ENCODE measurements around the gene MRPL22.

MRPL22 gene

DNA sequence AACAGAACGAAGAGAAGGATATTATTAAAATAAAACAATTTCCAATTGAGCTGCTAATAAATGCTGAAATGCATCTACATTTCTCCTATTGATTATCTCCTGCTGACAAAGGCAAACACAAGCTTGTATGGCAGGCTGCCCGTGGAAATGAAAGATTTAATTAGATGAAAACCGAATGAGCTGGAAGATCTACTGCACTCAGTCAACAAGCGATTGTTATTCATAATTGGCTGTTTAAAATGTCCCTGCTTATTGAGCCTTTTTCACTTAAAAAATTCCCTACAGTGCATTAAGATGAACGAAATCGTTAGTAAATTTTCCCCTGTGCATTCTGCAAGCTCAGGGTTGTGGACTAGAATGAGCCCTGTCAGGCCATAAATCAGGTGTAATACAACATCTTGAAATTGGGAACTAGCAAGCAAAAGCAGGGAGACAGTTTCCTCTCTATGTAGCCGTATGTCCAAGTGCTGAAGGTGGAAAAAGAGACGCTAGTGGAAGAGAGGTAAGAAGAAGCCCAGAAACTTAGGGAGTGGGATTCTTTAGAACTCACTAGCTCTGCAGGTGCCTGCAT, 44.2 kb downstream of the MRPL22 start:
- TF ChIP-seq, protein P1, sequence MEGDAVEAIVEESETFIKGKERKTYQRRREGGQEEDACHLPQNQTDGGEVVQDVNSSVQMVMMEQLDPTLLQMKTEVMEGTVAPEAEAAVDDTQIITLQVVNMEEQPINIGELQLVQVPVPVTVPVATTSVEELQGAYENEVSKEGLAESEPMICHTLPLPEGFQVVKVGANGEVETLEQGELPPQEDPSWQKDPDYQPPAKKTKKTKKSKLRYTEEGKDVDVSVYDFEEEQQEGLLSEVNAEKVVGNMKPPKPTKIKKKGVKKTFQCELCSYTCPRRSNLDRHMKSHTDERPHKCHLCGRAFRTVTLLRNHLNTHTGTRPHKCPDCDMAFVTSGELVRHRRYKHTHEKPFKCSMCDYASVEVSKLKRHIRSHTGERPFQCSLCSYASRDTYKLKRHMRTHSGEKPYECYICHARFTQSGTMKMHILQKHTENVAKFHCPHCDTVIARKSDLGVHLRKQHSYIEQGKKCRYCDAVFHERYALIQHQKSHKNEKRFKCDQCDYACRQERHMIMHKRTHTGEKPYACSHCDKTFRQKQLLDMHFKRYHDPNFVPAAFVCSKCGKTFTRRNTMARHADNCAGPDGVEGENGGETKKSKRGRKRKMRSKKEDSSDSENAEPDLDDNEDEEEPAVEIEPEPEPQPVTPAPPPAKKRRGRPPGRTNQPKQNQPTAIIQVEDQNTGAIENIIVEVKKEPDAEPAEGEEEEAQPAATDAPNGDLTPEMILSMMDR (IDR thresholded peaks at IDR 0.05; ENCODE audit: borderline replicate concordance, control extremely low read depth, extremely low read depth, insufficient read depth, missing control alignments): no peak
- DNase-seq (ENCODE audit: low spot score): no peak
- in situ Hi-C loops (cut with MboI; ENCODE audit: low sequenced_read_pairs, unreplicated experiment): no loop called here

DNA sequence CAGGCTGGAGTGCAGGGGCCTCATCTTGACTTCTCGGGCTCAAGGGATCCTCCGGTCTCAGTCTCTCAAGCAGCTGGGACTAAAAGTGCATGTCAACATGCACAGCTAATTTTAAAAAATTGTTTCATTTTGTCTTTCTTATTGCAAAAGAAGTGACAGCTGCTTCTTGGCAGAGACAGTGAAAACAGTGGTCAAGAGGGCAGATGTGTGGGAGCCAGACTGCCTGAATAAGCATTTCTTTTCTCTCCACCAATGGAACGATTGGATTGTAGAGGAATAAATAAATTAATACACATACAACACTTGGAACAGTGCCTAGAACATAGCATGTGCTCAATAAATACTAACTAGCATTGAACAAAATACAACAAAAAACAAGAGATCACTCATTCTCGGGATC, 45.3 kb downstream of the MRPL22 start:
- in situ Hi-C loops (cut with MboI; ENCODE audit: low sequenced_read_pairs, unreplicated experiment): no loop called here
- no peak for DNase-seq (ENCODE audit: low spot score)
- TF ChIP-seq, protein P1 (IDR thresholded peaks at IDR 0.05; ENCODE audit: borderline replicate concordance, control extremely low read depth, extremely low read depth, insufficient read depth, missing control alignments): no peak

DNA sequence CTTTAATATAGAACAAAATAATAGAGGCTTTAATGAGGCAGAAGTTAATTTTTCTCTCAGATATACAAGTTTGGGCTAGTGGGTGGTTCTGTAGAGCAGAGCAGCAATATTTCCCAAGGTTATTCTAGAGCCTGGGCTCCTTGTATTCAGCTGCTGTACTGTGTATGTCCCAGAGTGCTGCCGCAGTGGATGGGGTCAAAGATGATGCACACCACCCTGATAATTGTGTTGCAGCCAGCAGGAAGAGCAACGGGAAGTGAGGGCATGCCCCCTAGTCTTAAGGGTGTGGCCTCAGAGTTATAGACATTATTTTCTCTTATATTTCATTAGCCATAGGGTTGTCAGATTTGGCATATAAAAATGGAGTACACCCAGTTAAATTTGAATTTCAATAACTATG, 48.8 kb downstream of the MRPL22 start:
- no peak for DNase-seq (ENCODE audit: low spot score)
- in situ Hi-C loops (cut with MboI; ENCODE audit: low sequenced_read_pairs, unreplicated experiment): no loop called here

DNA sequence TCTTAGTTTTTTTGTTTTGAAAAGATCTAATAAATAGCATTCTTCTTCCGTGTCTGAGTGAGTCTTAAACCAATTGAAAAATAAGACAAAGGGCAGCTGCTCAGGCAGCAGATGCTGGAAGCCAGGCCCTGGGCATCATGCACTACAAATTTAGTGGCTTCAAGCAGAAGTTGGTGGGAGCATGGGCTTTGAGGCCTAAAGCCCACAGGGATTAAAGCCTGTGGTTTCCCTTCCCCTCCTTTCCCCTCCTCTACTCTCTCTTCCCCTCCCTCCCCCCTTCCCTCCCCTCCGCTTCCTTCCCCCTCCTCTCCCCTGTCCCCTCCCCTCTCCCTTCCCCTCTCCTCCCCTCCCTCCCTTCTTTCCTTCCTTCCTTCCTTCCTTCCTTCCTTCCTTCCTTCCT, 52.6 kb downstream of the MRPL22 start:
- in situ Hi-C loops (cut with MboI; ENCODE audit: low sequenced_read_pairs, unreplicated experiment): no loop called here
- no peak for DNase-seq (ENCODE audit: low spot score)
- TF ChIP-seq, protein P1 (IDR thresholded peaks at IDR 0.05; ENCODE audit: borderline replicate concordance, control extremely low read depth, extremely low read depth, insufficient read depth, missing control alignments): no peak

More for the DNA sequence above, 48.8 kb downstream of the MRPL22 start:
- TF ChIP-seq, protein P1 (IDR thresholded peaks at IDR 0.05; ENCODE audit: borderline replicate concordance, control extremely low read depth, extremely low read depth, insufficient read depth, missing control alignments): no peak

DNA sequence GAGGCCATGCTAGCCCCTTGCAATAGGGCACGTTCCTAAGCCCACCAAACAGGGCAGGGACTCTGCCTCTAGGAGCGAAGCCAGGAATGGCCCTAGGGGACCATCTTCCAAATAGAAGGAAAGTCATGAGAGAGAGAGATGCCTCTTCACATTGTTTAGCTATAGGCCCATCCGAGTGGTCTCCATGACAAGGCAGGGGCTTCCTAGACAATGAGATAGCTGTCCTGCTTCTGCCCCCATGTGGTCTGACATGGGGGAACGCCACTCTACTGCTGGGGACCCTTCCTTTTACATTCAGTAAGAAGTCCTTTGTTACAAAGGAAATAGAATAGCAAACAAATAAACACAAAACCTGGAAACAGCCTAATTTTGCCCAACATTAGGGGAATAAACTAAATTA, 54.8 kb downstream of the MRPL22 start:
- in situ Hi-C loops (cut with MboI; ENCODE audit: low sequenced_read_pairs, unreplicated experiment): no loop called here
- no peak for DNase-seq (ENCODE audit: low spot score)
- TF ChIP-seq, protein P1 (IDR thresholded peaks at IDR 0.05; ENCODE audit: borderline replicate concordance, control extremely low read depth, extremely low read depth, insufficient read depth, missing control alignments): no peak

DNA sequence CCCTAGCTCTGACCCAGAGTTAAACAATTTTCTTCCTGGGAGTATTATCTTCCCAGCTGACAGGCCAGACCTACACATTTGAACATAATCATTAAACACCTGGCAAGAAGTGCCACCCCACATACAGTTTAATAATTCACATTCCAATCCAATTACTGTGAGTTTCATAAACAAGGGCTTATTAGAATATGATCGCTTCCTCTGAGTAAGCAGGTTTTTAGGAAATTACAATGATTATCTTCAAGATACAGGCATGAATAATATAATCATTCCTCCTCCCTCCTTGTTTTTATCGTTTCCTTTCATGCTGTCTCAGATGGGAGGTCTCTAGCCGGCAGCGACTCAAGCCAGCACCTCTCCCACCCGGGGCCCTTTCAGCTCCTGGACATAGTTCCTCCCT, 56.9 kb downstream of the MRPL22 start:
- TF ChIP-seq, protein P1 (IDR thresholded peaks at IDR 0.05; ENCODE audit: borderline replicate concordance, control extremely low read depth, extremely low read depth, insufficient read depth, missing control alignments): no peak
- in situ Hi-C loops (cut with MboI; ENCODE audit: low sequenced_read_pairs, unreplicated experiment): no loop called here
- DNase-seq (ENCODE audit: low spot score): no peak

Measured in GM13976 (cell line).